Measurements from ENCODE around the gene TBL3.

The TBL3 gene

GRCh38 chr16:1992704-1993317 is 21.0 kb downstream of the TBL3 start:
- no peaks in the 10 kb centered on the region for H3K36me3 ChIP-seq (ENCODE audit: control insufficient read depth, insufficient read depth, low read length)
- H3K4me1 ChIP-seq = peaks cover 3% of the 10 kb centered on the region
- no peak overlapping the region for H3K27ac ChIP-seq
- no peak overlapping the region for H3K9ac ChIP-seq
- H2AFZ ChIP-seq = no peak overlapping the region
- no peak for TF ChIP-seq CTCF (IDR thresholded peaks at IDR 0.05)
- H3K9me3 ChIP-seq (ENCODE audit: control insufficient read depth, low read length) = no peaks in the 10 kb centered on the region
- H3K27me3 ChIP-seq (ENCODE audit: control insufficient read depth, insufficient read depth, low read length) = no peaks in the 10 kb centered on the region
- H3K79me2 ChIP-seq = no peaks in the 10 kb centered on the region
- H3K4me3 ChIP-seq (ENCODE audit: low read depth, low read length) = no peak overlapping the region
- no peak overlapping the region for H3K4me2 ChIP-seq (ENCODE audit: low read length)

- TF ChIP-seq CTCF (IDR thresholded peaks at IDR 0.05) = no peak
- H3K27ac ChIP-seq = no peak overlapping the region
- no peaks in the 10 kb centered on the region for H3K79me2 ChIP-seq
- no peaks in the 10 kb centered on the region for H3K27me3 ChIP-seq (ENCODE audit: control insufficient read depth, insufficient read depth, low read length)
- no peak overlapping the region for H3K4me3 ChIP-seq (ENCODE audit: low read depth, low read length)
- peaks cover 3% of the 10 kb centered on the region for H3K4me1 ChIP-seq
- no peak overlapping the region for H3K9ac ChIP-seq
- no peak overlapping the region for H3K4me2 ChIP-seq (ENCODE audit: low read length)
- H3K36me3 ChIP-seq (ENCODE audit: control insufficient read depth, insufficient read depth, low read length) = no peaks in the 10 kb centered on the region
- no peaks in the 10 kb centered on the region for H3K9me3 ChIP-seq (ENCODE audit: control insufficient read depth, low read length)
- H2AFZ ChIP-seq = no peak overlapping the region
Measured at GRCh38 chr16:1993731-1994131, 21.9 kb downstream of the TBL3 start.

GRCh38 chr16:1997494-1998359 is 25.9 kb downstream of the TBL3 start:
- Histone ChIP-seq H3K4me2 (ENCODE audit: low read length) (no peak overlapping the region), H3K27ac (no peak overlapping the region), H3K4me3 (ENCODE audit: low read depth, low read length) (no peak overlapping the region), H2AFZ (no peak overlapping the region), H3K36me3 (ENCODE audit: control insufficient read depth, insufficient read depth, low read length) (no peaks in the 10 kb centered on the region), H3K79me2 (no peaks in the 10 kb centered on the region), H3K9ac (no peak overlapping the region), H3K4me1 (no peaks in the 10 kb centered on the region), H3K9me3 (ENCODE audit: control insufficient read depth, low read length) (no peaks in the 10 kb centered on the region), H3K27me3 (ENCODE audit: control insufficient read depth, insufficient read depth, low read length) (no peaks in the 10 kb centered on the region)
- no peak for TF ChIP-seq CTCF (IDR thresholded peaks at IDR 0.05)

GRCh38 chr16:1998360-1998835 is 26.5 kb downstream of the TBL3 start:
- Histone ChIP-seq H3K4me2 (ENCODE audit: low read length) (no peak overlapping the region), H3K4me3 (ENCODE audit: low read depth, low read length) (no peak overlapping the region), H3K9ac (no peak overlapping the region), H3K27ac (no peak overlapping the region), H3K4me1 (no peaks in the 10 kb centered on the region), H3K36me3 (ENCODE audit: control insufficient read depth, insufficient read depth, low read length) (no peaks in the 10 kb centered on the region), H3K27me3 (ENCODE audit: control insufficient read depth, insufficient read depth, low read length) (no peaks in the 10 kb centered on the region), H3K79me2 (peaks cover 6% of the 10 kb centered on the region), H2AFZ (no peak overlapping the region), H3K9me3 (ENCODE audit: control insufficient read depth, low read length) (no peaks in the 10 kb centered on the region)
- TF ChIP-seq CTCF (IDR thresholded peaks at IDR 0.05) = no peak
